Neural cell (in vitro differentiated cells): ENCODE measurements around the gene ACVR1. TPM values are rescaled to one million over a fixed set of nuclear protein-coding genes. Genes with fewer than 3 reads are reported as not detected.

Experiments
- H2AFZ ChIP-seq: fragments of 200-600, 300-800 bp; sonication (generic), shearing (Covaris generic); 2 replicates; pipeline ENCODE4 v1.6.0; 2014; ENCODE audit warnings: low read depth, mild to moderate bottlenecking, antibody characterized with exemption, low read length, moderate library complexity
- H3F3A ChIP-seq: fragments of 200-600 bp; shearing (Covaris generic); 2 replicates; pipeline ENCODE4 v1.6.1; 2016; ENCODE audit warnings: mild to moderate bottlenecking, moderate library complexity, mixed read lengths, antibody characterized with exemption, low read length; ENCODE audit not compliant: insufficient read depth, poor library complexity, severe bottlenecking
- H3K27ac ChIP-seq: fragments of 200-600, 300-800 bp; sonication (generic), shearing (Covaris generic); 2 replicates; pipeline ENCODE4 v1.5.1; 2014; ENCODE audit warnings: mild to moderate bottlenecking, low read length, moderate library complexity
- H3K27me3 ChIP-seq: fragments of 300-800, 200-600 bp; sonication (generic), shearing (Covaris generic); 2 replicates; pipeline ENCODE4 v1.6.0; 2014; ENCODE audit warnings: mild to moderate bottlenecking, low read depth, low read length, moderate library complexity; ENCODE audit not compliant: insufficient read depth
- H3K36me3 ChIP-seq: fragments of 300-800, 200-600 bp; sonication (generic), shearing (Covaris generic); 2 replicates; pipeline ENCODE4 v1.5.1; 2014; ENCODE audit warnings: mild to moderate bottlenecking, antibody characterized with exemption, low read length, moderate library complexity; ENCODE audit not compliant: insufficient read depth
- H3K4me2 ChIP-seq: fragments of 300-800, 200-600 bp; sonication (generic), shearing (Covaris generic); 2 replicates; pipeline ENCODE4 v1.6.0; 2014; ENCODE audit warnings: mild to moderate bottlenecking, low read length
- H3K4me3 ChIP-seq: fragments of 300-800, 200-600 bp; sonication (generic), shearing (Covaris generic); 2 replicates; pipeline ENCODE4 v1.5.1; 2014; ENCODE audit warnings: mild to moderate bottlenecking, low read length, moderate library complexity
- H3K79me2 ChIP-seq: fragments of 200-600 bp; shearing (Covaris generic); replicated peaks from 2 replicates; pipeline ENCODE4 v1.6.0; 2014; ENCODE audit warnings: mild to moderate bottlenecking, low read length, moderate library complexity; ENCODE audit not compliant: insufficient read depth
- H3K9ac ChIP-seq: fragments of 300-800, 200-600 bp; sonication (generic), shearing (Covaris generic); 2 replicates; pipeline ENCODE4 v1.6.1; 2016; ENCODE audit warnings: mild to moderate bottlenecking, low read length, mixed read lengths
- H3K9me2 ChIP-seq: fragments of 200-600 bp; shearing (Covaris generic); 2 replicates; pipeline ENCODE4 v1.6.1; 2016; ENCODE audit warnings: mild to moderate bottlenecking, low read length, mixed read lengths; ENCODE audit not compliant: insufficient read depth
- H3K9me3 ChIP-seq: fragments of 200-600, 300-800 bp; sonication (generic), shearing (Covaris generic); 2 replicates; pipeline ENCODE4 v1.6.1; 2016; ENCODE audit warnings: mild to moderate bottlenecking, mixed run types, low read length, moderate library complexity, mixed read lengths
- H4K20me1 ChIP-seq: fragments of 200-600 bp; shearing (Covaris generic); 2 replicates; pipeline ENCODE4 v1.6.1; 2016; ENCODE audit warnings: mild to moderate bottlenecking, mixed run types; ENCODE audit not compliant: insufficient read depth
- EP300 ChIP-seq: fragments of 450-650 bp; conservative IDR thresholded peaks from 2 replicates; pipeline ENCODE4 v1.6.1; 2014; ENCODE audit warnings: antibody characterized with exemption, mild to moderate bottlenecking, moderate library complexity; ENCODE audit not compliant: poor library complexity, severe bottlenecking
- EZH2 ChIP-seq: fragments of 200-600, 300-800 bp; shearing (Covaris generic), sonication (generic); IDR thresholded peaks from 2 replicates; pipeline ENCODE4 v1.6.1; 2014; ENCODE audit warnings: antibody characterized with exemption, low read length, borderline replicate concordance, mild to moderate bottlenecking; ENCODE audit not compliant: insufficient read depth, poor library complexity, severe bottlenecking
- MXI1 ChIP-seq: fragments of 450-650 bp; conservative IDR thresholded peaks from 2 replicates; pipeline ENCODE4 v1.6.1; 2014; ENCODE audit warnings: antibody characterized with exemption, mild to moderate bottlenecking; ENCODE audit not compliant: poor library complexity, severe bottlenecking
- POLR2AphosphoS5 ChIP-seq: IDR thresholded peaks from 2 replicates; pipeline ENCODE4 v1.6.1; 2012
- RAD21 ChIP-seq: fragments of 450-650 bp; conservative IDR thresholded peaks from 2 replicates; pipeline ENCODE4 v1.6.1; 2014; ENCODE audit warnings: antibody characterized with exemption, mild to moderate bottlenecking, moderate library complexity
- TAF1 ChIP-seq: IDR thresholded peaks from 2 replicates; pipeline ENCODE4 v1.6.1; 2012; ENCODE audit warnings: low read depth
- polyA plus RNA-seq: library from polyadenylated mRNA; depleted of rRNA; stranded (reverse); fragments of >200 nt; gene quantifications from 2 replicates; pipeline ENCODE4 v1.2.3, GENCODE V29; 2014
- TF ChIP-seq, protein P1 (sequence below): fragments of 450-650 bp; IDR thresholded peaks from 2 replicates; pipeline ENCODE4 v1.5.1; 2014; ENCODE audit warnings: antibody characterized with exemption, mild to moderate bottlenecking, moderate library complexity; ENCODE audit not compliant: poor library complexity, severe bottlenecking
- TF ChIP-seq, protein P2 (sequence below): IDR thresholded peaks from 2 replicates; pipeline ENCODE4 v1.6.1; 2012; ENCODE audit warnings: borderline replicate concordance

Gene ACVR1
- polyA plus RNA-seq, 1 donor from 2014 or later = 4.0 TPM

DNA sequence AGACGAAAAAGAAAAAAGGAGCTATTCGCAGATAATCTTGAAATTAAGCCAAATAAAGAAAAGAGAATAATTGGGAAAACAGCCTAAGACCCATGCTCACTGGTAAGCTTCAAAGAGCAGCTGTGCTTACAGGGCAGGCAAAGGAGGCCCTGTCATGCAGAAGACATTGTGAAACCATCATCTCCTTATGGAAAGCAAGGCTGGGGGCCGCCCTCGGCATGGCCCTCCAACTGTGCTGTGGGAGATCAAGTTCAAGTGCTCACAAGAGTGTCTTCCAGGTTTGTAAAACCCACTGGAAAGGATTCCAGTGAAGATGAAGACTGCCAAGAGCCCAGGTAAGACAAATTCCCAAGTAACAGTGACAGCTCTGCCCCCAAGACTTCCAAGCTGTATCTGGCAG is 32.2 kb downstream of the ACVR1 start:
- no peak overlapping the region for H3K9ac ChIP-seq
- H3K9me2 ChIP-seq = no peaks in the 10 kb centered on the region
- H3F3A ChIP-seq = peaks cover 6% of the 10 kb centered on the region
- H3K27ac ChIP-seq = no peak overlapping the region
- H3K9me3 ChIP-seq = no peaks in the 10 kb centered on the region
- no peak overlapping the region for H3K4me3 ChIP-seq
- no peaks in the 10 kb centered on the region for H3K36me3 ChIP-seq
- no peak overlapping the region for H2AFZ ChIP-seq
- H3K4me2 ChIP-seq = no peak overlapping the region
- no peaks in the 10 kb centered on the region for H4K20me1 ChIP-seq
- TF ChIP-seq RAD21 (no peak), POLR2AphosphoS5 (no peak), TAF1 (no peak)
- TF ChIP-seq, protein P1, sequence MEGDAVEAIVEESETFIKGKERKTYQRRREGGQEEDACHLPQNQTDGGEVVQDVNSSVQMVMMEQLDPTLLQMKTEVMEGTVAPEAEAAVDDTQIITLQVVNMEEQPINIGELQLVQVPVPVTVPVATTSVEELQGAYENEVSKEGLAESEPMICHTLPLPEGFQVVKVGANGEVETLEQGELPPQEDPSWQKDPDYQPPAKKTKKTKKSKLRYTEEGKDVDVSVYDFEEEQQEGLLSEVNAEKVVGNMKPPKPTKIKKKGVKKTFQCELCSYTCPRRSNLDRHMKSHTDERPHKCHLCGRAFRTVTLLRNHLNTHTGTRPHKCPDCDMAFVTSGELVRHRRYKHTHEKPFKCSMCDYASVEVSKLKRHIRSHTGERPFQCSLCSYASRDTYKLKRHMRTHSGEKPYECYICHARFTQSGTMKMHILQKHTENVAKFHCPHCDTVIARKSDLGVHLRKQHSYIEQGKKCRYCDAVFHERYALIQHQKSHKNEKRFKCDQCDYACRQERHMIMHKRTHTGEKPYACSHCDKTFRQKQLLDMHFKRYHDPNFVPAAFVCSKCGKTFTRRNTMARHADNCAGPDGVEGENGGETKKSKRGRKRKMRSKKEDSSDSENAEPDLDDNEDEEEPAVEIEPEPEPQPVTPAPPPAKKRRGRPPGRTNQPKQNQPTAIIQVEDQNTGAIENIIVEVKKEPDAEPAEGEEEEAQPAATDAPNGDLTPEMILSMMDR = no peak
- H3K27me3 ChIP-seq = no peaks in the 10 kb centered on the region
- H3K79me2 ChIP-seq = no peaks in the 10 kb centered on the region

GRCh38 chr2:157843081-157843480 is 33.0 kb downstream of the ACVR1 start:
- H3K4me2 ChIP-seq = no peak overlapping the region
- H3K36me3 ChIP-seq = no peaks in the 10 kb centered on the region
- peaks cover 6% of the 10 kb centered on the region for H3F3A ChIP-seq
- H3K9me2 ChIP-seq = no peaks in the 10 kb centered on the region
- H2AFZ ChIP-seq = no peak overlapping the region
- no peak overlapping the region for H3K4me3 ChIP-seq
- no peak overlapping the region for H3K27ac ChIP-seq
- no peaks in the 10 kb centered on the region for H3K79me2 ChIP-seq
- no peaks in the 10 kb centered on the region for H3K9me3 ChIP-seq
- TF ChIP-seq, protein P2, sequence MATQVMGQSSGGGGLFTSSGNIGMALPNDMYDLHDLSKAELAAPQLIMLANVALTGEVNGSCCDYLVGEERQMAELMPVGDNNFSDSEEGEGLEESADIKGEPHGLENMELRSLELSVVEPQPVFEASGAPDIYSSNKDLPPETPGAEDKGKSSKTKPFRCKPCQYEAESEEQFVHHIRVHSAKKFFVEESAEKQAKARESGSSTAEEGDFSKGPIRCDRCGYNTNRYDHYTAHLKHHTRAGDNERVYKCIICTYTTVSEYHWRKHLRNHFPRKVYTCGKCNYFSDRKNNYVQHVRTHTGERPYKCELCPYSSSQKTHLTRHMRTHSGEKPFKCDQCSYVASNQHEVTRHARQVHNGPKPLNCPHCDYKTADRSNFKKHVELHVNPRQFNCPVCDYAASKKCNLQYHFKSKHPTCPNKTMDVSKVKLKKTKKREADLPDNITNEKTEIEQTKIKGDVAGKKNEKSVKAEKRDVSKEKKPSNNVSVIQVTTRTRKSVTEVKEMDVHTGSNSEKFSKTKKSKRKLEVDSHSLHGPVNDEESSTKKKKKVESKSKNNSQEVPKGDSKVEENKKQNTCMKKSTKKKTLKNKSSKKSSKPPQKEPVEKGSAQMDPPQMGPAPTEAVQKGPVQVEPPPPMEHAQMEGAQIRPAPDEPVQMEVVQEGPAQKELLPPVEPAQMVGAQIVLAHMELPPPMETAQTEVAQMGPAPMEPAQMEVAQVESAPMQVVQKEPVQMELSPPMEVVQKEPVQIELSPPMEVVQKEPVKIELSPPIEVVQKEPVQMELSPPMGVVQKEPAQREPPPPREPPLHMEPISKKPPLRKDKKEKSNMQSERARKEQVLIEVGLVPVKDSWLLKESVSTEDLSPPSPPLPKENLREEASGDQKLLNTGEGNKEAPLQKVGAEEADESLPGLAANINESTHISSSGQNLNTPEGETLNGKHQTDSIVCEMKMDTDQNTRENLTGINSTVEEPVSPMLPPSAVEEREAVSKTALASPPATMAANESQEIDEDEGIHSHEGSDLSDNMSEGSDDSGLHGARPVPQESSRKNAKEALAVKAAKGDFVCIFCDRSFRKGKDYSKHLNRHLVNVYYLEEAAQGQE = no peak
- no peak for TF ChIP-seq POLR2AphosphoS5
- TF ChIP-seq TAF1 = no peak
- no peak for TF ChIP-seq EZH2
- TF ChIP-seq MXI1 = no peak
- no peak for TF ChIP-seq EP300
- TF ChIP-seq, protein P1 = no peak
- no peak for TF ChIP-seq RAD21
- no peaks in the 10 kb centered on the region for H4K20me1 ChIP-seq
- no peaks in the 10 kb centered on the region for H3K27me3 ChIP-seq
- H3K9ac ChIP-seq = no peak overlapping the region
